ENCODE data around the gene CANT1. TPM values are rescaled to one million over a fixed set of nuclear protein-coding genes. Genes with fewer than 3 reads are reported as not detected.
A peak's percentile ranks its signal among the peaks of the same experiment; 100 is the strongest.

Gene CANT1
- total and polyA plus RNA-seq, 2 of the 13 experiments (the other 11 are each of a cell fraction or from before 2014, with no cell fraction given), result 34.1 to 42.1 TPM

- TF ChIP-seq MNT (IDR thresholded peaks at IDR 0.05), result peak; percentile 98
- no peak for TF ChIP-seq ZSCAN29 (CRISPR knock-in tag; conservative IDR thresholded peaks at IDR 0.05)
- 0 out of 2 replicates have a peak, but pooled peaks have one; percentile 54 for TF ChIP-seq CENPT (CRISPR knock-in tag; IDR thresholded peaks at IDR 0.05; ENCODE audit: low read depth)
- TF ChIP-seq, protein P1, sequence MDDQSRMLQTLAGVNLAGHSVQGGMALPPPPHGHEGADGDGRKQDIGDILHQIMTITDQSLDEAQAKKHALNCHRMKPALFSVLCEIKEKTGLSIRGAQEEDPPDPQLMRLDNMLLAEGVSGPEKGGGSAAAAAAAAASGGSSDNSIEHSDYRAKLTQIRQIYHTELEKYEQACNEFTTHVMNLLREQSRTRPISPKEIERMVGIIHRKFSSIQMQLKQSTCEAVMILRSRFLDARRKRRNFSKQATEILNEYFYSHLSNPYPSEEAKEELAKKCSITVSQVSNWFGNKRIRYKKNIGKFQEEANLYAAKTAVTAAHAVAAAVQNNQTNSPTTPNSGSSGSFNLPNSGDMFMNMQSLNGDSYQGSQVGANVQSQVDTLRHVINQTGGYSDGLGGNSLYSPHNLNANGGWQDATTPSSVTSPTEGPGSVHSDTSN (CRISPR knock-in tag; IDR thresholded peaks at IDR 0.05; ENCODE audit: borderline replicate concordance), result no peak
- TF ChIP-seq, protein P2, sequence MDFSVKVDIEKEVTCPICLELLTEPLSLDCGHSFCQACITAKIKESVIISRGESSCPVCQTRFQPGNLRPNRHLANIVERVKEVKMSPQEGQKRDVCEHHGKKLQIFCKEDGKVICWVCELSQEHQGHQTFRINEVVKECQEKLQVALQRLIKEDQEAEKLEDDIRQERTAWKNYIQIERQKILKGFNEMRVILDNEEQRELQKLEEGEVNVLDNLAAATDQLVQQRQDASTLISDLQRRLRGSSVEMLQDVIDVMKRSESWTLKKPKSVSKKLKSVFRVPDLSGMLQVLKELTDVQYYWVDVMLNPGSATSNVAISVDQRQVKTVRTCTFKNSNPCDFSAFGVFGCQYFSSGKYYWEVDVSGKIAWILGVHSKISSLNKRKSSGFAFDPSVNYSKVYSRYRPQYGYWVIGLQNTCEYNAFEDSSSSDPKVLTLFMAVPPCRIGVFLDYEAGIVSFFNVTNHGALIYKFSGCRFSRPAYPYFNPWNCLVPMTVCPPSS (IDR thresholded peaks at IDR 0.05), result 0 out of 2 replicates have a peak, but pooled peaks have one; percentile 9
- peak; percentile 56; the same call in 1 of the 2 replicates for TF ChIP-seq HOXA7 (CRISPR knock-in tag; IDR thresholded peaks at IDR 0.05)
- TF ChIP-seq NBN (conservative IDR thresholded peaks at IDR 0.05), result 0 out of 2 replicates have a peak, but pooled peaks have one; percentile 5
- TF ChIP-seq ZNF543 (CRISPR knock-in tag; IDR thresholded peaks at IDR 0.05), result no peak
- TF ChIP-seq HOXA9 (CRISPR knock-in tag; IDR thresholded peaks at IDR 0.05; ENCODE audit: borderline replicate concordance), result 0 out of 2 replicates have a peak, but pooled peaks have one; percentile 8
- TF ChIP-seq ZNF761 (CRISPR knock-in tag; conservative IDR thresholded peaks at IDR 0.05), result no peak
- TF ChIP-seq ATF7 (IDR thresholded peaks at IDR 0.05), result peak; percentile 1; the same call in 1 of the 2 replicates
- TF ChIP-seq ATF7 (CRISPR knock-in tag; IDR thresholded peaks at IDR 0.05), result no peak
- peak; percentile 4; the same call in 1 of the 2 replicates for TF ChIP-seq ZNF207 (IDR thresholded peaks at IDR 0.05; ENCODE audit: borderline replicate concordance)
- TF ChIP-seq SALL1 (CRISPR knock-in tag; IDR thresholded peaks at IDR 0.05), result no peak
- TF ChIP-seq REST (IDR thresholded peaks at IDR 0.05; ENCODE audit: borderline replicate concordance in 1 of 2, low read depth in 1 of 2, low read length in 2 of 2), result no peak
- peak; percentile 31 for TF ChIP-seq PHB2 (IDR thresholded peaks at IDR 0.05; ENCODE audit: partially characterized antibody)
Measured at GRCh38 chr17:79043191-79043930, 33.8 kb upstream of the CANT1 start (continued).
